PC-3 (cell line): ENCODE data around the gene SELENOT.

Source experiments
- EZH2 ChIP-seq: fragments of 300-600 bp; sonication (generic); IDR thresholded peaks from one replicate; pipeline ENCODE4 v1.6.1; 2017; ENCODE audit warnings: antibody characterized with exemption, mild to moderate bottlenecking, low read length; ENCODE audit not compliant: unreplicated experiment
- TF ChIP-seq, protein P1 (sequence below): fragments of 300-600 bp; sonication (generic); conservative IDR thresholded peaks from 2 replicates; pipeline ENCODE4 v1.5.1; 2017; ENCODE audit warnings: antibody characterized with exemption, low read depth, mild to moderate bottlenecking, low read length

DNA sequence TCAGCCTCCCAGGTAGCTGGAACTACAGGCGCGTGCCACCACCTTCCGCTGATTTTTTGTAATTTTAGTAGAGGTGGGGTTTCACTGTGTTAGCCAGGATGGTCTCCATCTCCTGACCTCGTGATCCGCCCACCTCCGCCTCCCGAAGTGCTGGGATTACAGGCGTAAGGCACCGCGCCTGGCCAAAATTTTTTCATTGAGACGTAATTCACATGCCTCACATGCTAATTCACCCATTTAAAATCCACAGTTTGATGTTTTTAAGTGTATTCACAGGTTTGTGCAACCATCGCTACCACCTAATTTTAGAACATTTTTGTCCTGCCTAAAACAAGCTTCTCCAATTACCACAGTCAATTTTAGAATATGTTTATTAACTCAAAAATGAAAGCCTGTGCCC, 37.1 kb downstream of the SELENOT start:
- TF ChIP-seq, protein P1, sequence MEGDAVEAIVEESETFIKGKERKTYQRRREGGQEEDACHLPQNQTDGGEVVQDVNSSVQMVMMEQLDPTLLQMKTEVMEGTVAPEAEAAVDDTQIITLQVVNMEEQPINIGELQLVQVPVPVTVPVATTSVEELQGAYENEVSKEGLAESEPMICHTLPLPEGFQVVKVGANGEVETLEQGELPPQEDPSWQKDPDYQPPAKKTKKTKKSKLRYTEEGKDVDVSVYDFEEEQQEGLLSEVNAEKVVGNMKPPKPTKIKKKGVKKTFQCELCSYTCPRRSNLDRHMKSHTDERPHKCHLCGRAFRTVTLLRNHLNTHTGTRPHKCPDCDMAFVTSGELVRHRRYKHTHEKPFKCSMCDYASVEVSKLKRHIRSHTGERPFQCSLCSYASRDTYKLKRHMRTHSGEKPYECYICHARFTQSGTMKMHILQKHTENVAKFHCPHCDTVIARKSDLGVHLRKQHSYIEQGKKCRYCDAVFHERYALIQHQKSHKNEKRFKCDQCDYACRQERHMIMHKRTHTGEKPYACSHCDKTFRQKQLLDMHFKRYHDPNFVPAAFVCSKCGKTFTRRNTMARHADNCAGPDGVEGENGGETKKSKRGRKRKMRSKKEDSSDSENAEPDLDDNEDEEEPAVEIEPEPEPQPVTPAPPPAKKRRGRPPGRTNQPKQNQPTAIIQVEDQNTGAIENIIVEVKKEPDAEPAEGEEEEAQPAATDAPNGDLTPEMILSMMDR = no peak
- TF ChIP-seq EZH2 = no peak
